ENCODE data around the gene USP3. TPM values are rescaled to one million over a fixed set of nuclear protein-coding genes. Genes with fewer than 3 reads are reported as not detected.
A peak's percentile ranks its signal among the peaks of the same experiment; 100 is the strongest.

Gene USP3
- polyA plus RNA-seq, 1 donor from 2014 or later, result 42.7 TPM

DNA sequence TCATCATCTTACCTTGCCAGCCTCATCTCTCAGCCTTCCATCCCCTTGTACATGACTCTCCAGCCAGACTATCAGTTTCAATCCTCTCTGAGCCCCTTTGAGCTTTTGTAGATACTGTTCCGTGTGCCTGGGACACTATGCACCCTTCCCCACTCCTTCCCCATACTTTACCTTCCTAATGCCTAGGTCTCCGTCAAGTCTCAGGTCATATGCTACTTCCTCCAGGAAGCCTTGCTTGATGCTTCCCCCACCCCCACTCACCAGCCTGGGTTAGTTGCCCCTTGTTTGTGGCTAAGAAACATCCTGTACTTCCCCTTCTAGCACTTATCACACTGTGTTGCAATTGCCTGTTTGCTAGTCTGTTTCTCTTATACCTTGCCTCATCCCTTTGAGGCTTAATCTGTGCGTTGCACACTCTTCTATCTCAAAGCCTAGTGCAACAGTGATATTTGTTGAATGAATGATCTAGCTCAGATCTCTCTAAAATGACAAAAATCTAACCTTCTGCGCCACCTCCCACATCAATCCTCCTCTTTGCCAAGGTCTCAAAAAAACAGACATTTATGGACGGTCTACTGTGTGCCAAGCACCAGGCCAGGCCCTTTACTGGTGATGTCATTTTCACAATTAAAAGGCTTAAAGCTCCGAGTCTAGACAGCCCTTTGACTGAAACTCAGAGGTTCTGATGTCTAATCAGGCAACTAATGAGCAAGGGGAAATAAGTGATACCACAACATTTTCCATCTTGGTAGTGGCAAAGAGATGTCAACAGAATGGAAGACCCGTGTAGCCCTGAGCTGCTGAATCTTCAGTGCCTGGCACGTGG is 6.5 kb upstream of the USP3 start:
- peaks cover 28 to 63% (median 61%) of the 10 kb centered on the region in 3 donors for H3K4me1 Mint-ChIP-seq
- no peaks in the 10 kb centered on the region for H3K9me3 Mint-ChIP-seq
- no peak overlapping the region for H3K27ac Mint-ChIP-seq
- no peaks in the 10 kb centered on the region for H3K27me3 Mint-ChIP-seq
- no peak overlapping the region for H3K4me3 Mint-ChIP-seq
- H3K36me3 Mint-ChIP-seq, result no peaks in the 10 kb centered on the region

DNA sequence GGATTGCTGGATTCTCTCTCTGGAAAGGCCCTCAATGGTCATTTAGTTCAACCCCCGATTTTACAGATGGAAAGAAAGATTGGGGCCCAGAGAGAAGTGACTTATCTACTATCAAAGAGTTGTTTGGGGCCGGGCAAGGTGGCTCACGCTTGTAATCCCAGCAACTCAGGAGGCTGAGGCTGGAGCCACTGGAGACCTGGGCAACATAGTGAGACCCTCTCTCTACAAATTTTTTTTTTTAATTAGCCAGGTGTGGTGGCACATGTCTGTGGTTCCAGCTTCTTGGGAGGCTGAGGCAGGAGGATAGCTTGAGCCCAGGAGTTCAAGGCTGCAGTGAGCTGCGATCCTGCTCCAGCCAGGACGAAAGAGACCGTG is 5.2 kb upstream of the USP3 start:
- Mint-ChIP-seq H3K4me1 (peaks cover 36 to 60% (median 56%) of the 10 kb centered on the region in 3 donors), H3K4me3 (peak overlapping the region in 2 of 4 donors; percentile 30 to 41), H3K27ac (no peak overlapping the region), H3K36me3 (no peaks in the 10 kb centered on the region), H3K27me3 (no peaks in the 10 kb centered on the region), H3K9me3 (no peaks in the 10 kb centered on the region)

DNA sequence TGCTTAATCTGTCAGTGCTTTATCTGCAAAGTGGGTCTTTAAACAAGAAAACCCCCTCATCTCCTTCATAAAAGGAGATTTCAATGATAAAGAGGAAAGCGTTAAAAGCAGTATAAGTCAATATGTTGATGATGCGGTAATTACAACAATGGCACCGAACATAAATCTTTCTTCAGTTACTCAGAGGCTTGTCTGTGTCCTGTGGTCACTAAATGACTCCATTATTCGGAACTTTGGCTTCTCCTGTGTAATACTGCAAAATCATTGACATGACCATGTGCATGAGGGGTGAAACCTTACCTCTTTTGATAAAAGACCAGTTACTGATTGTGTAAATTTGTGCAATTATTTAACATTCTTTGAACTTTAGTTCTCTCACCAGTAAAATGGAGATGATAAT is 4.8 kb upstream of the USP3 start:
- no peaks in the 10 kb centered on the region for H3K36me3 Mint-ChIP-seq

DNA sequence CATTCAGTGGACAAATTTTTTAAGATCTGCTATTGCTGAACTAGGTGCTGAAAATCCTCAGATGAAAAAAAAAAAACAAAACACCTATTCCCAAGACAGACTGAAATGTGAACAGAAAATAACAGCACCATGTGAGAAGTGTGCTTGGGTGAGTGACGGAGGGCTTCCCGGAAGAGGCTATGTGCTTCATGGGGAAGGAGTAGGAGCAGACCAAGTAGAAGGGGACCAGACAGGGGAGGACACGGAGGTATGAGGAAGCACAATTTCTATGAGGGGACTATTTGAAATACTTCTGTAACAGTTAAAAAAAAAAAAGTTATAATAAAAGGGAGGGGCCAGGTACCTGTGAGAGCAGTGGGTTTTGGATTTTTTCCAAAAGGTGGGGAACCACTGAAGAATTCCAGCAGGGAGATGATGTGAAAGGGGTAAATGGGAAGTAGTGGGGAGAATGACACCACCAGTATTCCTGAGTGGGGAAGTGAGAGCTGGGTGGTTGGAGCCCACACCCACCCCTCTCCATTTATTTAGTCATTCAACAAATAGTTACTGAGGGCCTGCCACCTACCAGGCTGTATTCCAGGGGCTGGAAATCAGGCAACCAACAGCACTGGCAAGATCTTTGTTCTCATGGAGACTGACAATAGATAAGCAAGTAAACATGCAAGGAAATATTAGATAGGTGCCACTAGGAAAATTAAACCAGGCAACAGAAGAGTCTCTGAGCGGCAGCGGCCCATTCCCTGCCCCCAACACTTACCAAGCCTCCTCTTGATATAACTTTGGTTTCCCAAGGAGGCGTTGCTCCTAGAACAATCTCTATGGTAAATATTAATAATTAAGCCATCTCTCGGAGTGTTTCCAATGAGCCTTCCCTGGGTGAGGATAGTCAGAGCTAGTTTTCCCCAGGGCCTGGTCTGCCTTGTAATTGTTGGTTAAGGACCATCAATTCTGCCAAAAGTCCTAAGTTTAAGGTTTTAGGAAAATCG is 3.8 kb upstream of the USP3 start:
- Mint-ChIP-seq H3K9me3 (no peaks in the 10 kb centered on the region), H3K27me3 (no peaks in the 10 kb centered on the region), H3K36me3 (no peaks in the 10 kb centered on the region), H3K27ac (peak overlapping the region; percentile 97 to 100 (median 99)), H3K4me1 (peaks cover 38 to 52% (median 50%) of the 10 kb centered on the region in 3 donors), H3K4me3 (peak overlapping the region; percentile 86 to 96 (median 92))

More for the DNA sequence above, 4.8 kb upstream of the USP3 start:
- H3K27me3 Mint-ChIP-seq, result no peaks in the 10 kb centered on the region
- H3K9me3 Mint-ChIP-seq, result no peaks in the 10 kb centered on the region
- H3K4me1 Mint-ChIP-seq, result peaks cover 36 to 57% (median 55%) of the 10 kb centered on the region in 3 donors
- H3K27ac Mint-ChIP-seq, result peak overlapping the region in 1 of 3 donors; percentile 99
- H3K4me3 Mint-ChIP-seq, result peak overlapping the region in 2 of 4 donors; percentile 77 to 86

DNA sequence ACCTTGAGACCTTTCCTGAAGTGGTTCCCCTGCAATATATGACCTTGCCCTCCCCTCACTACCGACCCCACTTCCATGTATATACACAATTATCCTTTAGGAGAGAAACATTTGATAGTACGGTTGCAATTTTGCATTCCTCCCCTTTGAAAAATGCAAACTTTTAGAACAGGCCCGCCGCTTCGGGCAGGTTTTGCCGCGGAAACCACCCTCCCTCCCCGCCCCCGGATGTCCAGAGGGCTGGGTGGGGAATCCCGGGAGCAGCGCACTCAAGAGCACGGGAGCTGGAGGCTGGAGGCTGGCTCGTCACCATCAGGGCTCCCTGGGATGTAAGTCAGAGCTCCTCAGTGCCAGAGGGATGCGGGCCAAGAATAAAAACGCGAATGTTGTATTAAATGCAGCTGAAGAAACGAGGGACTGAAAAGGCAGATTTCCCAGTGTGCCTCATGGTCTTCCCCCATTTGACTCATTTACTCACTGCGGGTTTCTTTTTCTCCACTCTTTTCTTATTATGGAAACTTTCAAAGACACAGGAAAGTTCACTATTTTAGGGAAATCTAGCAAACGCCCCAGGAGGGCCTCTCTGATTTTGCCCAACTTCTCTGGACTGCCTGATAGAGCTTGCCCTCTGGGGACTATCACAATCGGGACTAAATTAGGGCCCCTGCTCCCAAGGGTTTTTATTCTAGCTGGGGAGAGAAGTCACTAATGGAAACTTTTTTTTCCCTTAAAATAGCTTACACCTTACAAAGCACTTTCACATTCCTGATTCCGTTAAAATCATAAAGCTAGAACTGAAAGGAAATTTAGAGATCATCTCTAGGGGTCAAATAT is 2.9 kb upstream of the USP3 start:
- Mint-ChIP-seq H3K9me3 (no peaks in the 10 kb centered on the region), H3K4me1 (peaks cover 44 to 55% (median 46%) of the 10 kb centered on the region in 3 donors), H3K27me3 (no peaks in the 10 kb centered on the region), H3K27ac (peak overlapping the region; percentile 97 to 100 (median 99)), H3K36me3 (no peaks in the 10 kb centered on the region), H3K4me3 (peak overlapping the region; percentile 86 to 96 (median 92))

DNA sequence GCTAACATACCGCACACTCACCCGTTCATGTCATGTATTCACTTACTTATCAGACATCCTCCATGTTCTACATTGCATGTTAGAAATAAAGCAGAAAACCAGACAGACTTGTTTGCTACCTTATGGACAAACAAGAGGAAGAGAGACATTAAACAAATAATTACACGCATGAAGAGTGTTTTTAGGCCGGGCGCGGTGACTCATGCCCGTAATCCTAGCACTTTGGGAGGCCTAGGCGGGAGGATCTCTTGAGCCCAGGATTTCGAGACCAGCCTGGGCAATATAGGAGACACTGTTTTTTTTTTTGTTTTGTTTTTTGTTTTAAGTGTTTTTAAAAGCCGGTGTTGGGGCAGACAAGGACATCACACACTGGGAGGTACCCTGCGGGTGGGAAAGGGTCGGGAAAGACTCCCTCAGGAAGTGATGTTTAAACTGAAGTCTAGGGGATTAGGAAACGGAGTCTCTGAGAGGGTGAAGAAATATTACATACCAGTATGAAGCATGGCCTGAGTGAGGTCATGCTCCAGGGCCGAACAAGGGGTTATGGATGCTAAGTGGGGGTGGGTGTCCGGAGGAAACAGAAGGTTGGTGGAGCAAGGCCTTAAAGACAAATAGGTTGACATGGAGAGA is 2.1 kb upstream of the USP3 start:
- peak overlapping the region; percentile 97 to 100 (median 99) for H3K27ac Mint-ChIP-seq
- H3K9me3 Mint-ChIP-seq, result no peaks in the 10 kb centered on the region
- H3K4me1 Mint-ChIP-seq, result peaks cover 46 to 56% (median 48%) of the 10 kb centered on the region in 3 donors
- peak overlapping the region; percentile 86 to 96 (median 92) for H3K4me3 Mint-ChIP-seq
- H3K27me3 Mint-ChIP-seq, result no peaks in the 10 kb centered on the region
- no peaks in the 10 kb centered on the region for H3K36me3 Mint-ChIP-seq

DNA sequence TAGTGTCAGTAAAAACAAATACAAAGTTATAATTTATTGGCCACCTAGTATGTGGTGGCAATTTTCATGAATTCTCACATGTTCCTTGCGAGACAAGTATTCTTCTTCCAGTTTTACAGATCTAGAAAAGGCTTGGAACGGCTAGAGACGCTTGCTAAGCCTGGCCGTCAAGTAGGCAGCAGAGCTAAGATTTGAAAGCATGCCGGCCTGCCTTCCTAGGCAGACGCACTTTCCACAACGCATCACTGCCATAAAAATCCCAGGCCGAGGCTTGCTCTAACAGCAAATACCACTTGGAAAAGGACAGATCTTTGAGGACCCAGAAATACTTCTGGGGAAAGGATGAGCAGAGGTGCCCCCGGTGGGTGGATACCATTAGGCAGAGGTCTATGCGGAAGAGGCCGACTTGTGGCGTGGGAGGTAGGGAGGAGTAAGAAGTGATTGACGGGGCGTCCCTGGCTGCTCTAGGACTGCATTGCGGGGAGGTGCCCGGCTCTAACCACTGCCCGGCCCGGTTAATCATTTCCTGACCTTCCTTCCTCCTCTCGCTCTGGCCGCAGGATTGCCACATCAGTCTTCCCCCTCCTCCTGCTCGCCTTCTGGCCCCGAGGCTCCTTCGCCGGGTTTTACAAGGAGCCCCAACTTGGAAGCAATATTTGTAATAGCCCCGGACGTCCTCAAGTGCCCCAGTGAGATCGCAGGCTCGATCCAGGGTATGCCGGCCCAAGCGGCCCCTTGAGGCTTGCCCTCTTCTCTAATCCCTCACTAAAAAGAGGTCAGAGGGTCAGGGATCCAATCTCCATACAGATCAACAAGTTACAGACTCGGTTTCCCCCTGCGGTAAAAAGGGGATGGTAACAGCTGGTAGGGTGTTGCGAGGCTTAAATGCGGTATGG is 1.3 kb upstream of the USP3 start:
- Mint-ChIP-seq H3K36me3 (peaks cover 1% of the 10 kb centered on the region), H3K27me3 (no peaks in the 10 kb centered on the region), H3K4me3 (peak overlapping the region; percentile 86 to 96 (median 92)), H3K27ac (peak overlapping the region; percentile 97 to 100 (median 99)), H3K4me1 (peaks cover 52 to 60% (median 53%) of the 10 kb centered on the region in 3 donors), H3K9me3 (no peaks in the 10 kb centered on the region)

DNA sequence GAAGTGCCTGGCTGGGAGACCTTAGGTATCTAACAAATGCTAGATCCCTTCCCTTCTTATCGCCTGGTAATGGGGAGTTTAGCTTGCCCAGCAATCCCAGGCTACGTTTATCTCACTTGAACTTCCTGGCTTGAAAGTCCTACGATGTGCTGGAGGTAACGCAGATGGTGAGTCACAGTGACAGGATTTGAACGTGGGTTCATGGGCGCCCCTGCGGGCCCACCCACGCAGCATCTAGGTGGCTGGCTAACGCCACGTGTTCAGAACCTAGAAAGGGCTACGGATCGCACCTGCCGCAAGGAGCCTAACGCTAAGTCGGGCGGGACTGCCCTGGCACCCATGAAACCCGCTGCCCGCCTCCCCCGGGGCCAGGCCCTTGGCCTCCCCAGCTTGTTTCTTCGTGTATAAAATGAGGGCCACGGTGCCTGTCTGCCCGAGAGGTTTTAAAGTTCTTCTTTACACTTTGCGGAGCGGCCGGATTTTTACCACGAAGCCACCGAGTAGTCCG is 600 bp upstream of the USP3 start:
- Mint-ChIP-seq H3K27me3 (no peaks in the 10 kb centered on the region), H3K36me3 (peaks cover 1% of the 10 kb centered on the region), H3K9me3 (no peaks in the 10 kb centered on the region), H3K27ac (peak overlapping the region; percentile 97 to 100 (median 99)), H3K4me1 (peaks cover 58 to 67% (median 60%) of the 10 kb centered on the region in 3 donors), H3K4me3 (peak overlapping the region; percentile 86 to 96 (median 92))

DNA sequence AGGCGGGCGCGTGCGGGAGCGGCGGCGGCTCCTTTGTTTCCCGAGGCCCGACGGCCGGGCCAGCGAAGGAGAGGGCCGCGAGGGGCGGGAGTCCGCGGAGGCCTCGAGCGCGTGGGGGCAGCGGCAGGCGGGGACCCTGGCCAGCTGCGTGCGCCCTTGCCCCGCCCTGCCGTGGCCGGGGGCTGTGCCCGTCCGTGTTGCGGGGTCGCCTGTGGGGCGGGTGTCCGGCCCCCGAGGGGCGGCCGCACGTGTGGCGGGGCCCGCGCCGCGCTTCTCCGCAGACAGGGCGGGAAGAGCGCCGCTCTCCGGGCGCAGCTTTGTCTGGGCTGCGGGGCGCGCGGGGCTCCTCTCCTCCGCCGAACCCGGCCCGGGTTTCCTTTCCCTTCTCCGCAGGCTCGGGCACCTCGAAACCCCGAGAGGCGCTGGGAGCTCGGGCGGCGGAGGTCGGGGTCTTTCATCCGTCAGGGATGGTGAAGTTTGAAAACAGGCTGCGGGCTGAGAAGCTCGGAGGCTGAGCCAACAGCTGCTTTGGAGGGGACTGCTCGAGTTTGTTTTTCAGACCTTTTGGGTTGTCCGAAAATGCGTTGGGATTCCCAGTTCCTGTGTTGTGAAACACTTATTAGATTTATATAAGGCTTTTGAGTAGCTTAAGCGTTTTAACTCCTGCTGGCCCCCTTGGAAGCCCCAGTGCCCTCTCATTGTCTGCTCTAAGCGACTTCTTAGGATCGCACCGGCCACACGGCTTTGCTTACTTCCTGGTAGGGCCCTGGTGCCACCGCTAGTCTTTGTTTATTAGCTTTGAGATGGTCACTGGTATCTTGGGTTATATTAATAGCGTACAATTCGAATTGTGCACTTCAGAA is 817 bp downstream of the USP3 start:
- Mint-ChIP-seq H3K27me3 (no peaks in the 10 kb centered on the region), H3K4me3 (peak overlapping the region; percentile 95 to 99 (median 97)), H3K36me3 (peaks cover 1% of the 10 kb centered on the region), H3K27ac (peak overlapping the region; percentile 96 to 97 (median 96)), H3K9me3 (no peaks in the 10 kb centered on the region), H3K4me1 (peaks cover 60 to 69% (median 68%) of the 10 kb centered on the region in 3 donors)

DNA sequence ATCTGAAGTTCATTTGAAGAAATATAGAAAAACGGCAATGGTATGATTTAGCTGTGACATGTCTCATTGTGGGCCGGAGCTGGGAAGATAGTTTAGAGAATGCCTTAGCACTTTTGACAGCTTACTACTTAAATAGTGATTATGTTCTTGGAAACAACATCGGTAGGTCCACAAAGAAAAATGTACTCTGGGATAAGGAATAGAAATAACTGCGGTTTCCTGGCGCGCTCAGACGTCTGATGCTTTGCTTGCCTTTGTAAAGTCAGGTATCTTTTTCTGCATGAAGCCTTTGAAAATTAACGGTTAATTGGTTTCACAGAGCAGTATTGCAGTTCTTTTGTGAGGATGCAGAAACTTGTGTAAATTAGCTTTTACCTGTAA is 1.4 kb downstream of the USP3 start:
- Mint-ChIP-seq H3K9me3 (no peaks in the 10 kb centered on the region), H3K27ac (peak overlapping the region; percentile 96)

DNA sequence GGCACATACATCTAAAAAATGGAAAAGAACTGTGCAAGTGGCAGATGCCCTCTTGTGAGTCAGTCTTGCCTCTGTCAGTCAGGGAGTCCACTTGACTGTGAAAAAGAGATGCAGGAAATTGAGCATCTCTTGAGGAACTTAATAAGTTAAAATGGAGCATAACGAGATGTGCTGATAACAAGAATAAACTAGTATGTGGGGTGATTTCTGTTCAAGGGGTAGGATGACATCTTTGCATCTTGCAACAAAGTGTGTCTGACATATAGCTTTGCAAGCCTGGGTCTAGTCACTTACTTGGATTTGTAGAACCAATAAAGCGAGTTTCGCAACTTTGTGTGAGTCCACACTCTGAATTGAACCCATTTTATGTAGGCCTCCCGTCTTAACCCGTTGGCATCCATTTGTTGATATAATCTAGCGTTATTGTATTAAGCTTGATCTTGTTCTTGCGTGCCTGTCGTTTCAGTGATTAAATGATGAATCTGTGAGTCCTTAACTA is 2.2 kb downstream of the USP3 start:
- Mint-ChIP-seq H3K36me3 (peaks cover 1% of the 10 kb centered on the region), H3K4me3 (peak overlapping the region; percentile 95 to 99 (median 97)), H3K4me1 (peaks cover 61 to 75% (median 66%) of the 10 kb centered on the region in 3 donors), H3K9me3 (no peaks in the 10 kb centered on the region), H3K27ac (peak overlapping the region; percentile 96), H3K27me3 (no peaks in the 10 kb centered on the region)

More for the DNA sequence above, 1.4 kb downstream of the USP3 start:
- Mint-ChIP-seq H3K4me1 (peaks cover 60 to 70% (median 69%) of the 10 kb centered on the region in 3 donors), H3K36me3 (peaks cover 1% of the 10 kb centered on the region), H3K27me3 (no peaks in the 10 kb centered on the region), H3K4me3 (peak overlapping the region; percentile 95 to 99 (median 97))

All from IgD-negative memory B cell (primary cell).